ENCODE measurements around the gene ACSL3.
"Not testable (repeated sequence)": the region's sequence is repeated elsewhere in the genome, so short reads cannot be mapped to it uniquely, and the experiment has no call there.

ACSL3 gene

GRCh38 chr2:222968550-222969155 lies 107.8 kb downstream of the ACSL3 start:
- no peak for DNase-seq (ENCODE audit: low read depth in 2 of 2, low spot score in 1 of 2)

- DNase-seq (ENCODE audit: low read depth in 2 of 2, low spot score in 1 of 2), result no peak
Observed at GRCh38 chr2:222969491-222969890, 108.7 kb downstream of the ACSL3 start.

- DNase-seq (ENCODE audit: low read depth in 2 of 2, low spot score in 1 of 2), result no peak
Observed at GRCh38 chr2:222972420-222972819, 111.6 kb downstream of the ACSL3 start.

- no peak for DNase-seq (ENCODE audit: low read depth in 2 of 2, low spot score in 1 of 2)
Observed at GRCh38 chr2:222973237-222973636, 112.4 kb downstream of the ACSL3 start.

- DNase-seq (ENCODE audit: low read depth in 2 of 2, low spot score in 1 of 2), result no peak
Observed at GRCh38 chr2:222973733-222974132, 112.9 kb downstream of the ACSL3 start.

- no peak for DNase-seq (ENCODE audit: low read depth in 2 of 2, low spot score in 1 of 2)
Observed at GRCh38 chr2:222976521-222977061, 115.8 kb downstream of the ACSL3 start.

- DNase-seq (ENCODE audit: low read depth in 2 of 2, low spot score in 1 of 2), result no peak
Observed at GRCh38 chr2:222977121-222977520, 116.3 kb downstream of the ACSL3 start.

GRCh38 chr2:222978850-222979249 lies 118.0 kb downstream of the ACSL3 start:
- no peak for DNase-seq (ENCODE audit: low read depth in 2 of 2, low spot score in 1 of 2)

- DNase-seq (ENCODE audit: low read depth in 2 of 2, low spot score in 1 of 2), result no peak
Observed at GRCh38 chr2:222979484-222979883, 118.6 kb downstream of the ACSL3 start.

GRCh38 chr2:222982010-222982908 lies 121.4 kb downstream of the ACSL3 start:
- no peak for DNase-seq (ENCODE audit: low read depth in 2 of 2, low spot score in 1 of 2)

GRCh38 chr2:222982909-222983265 lies 122.1 kb downstream of the ACSL3 start:
- no peak for DNase-seq (ENCODE audit: low read depth in 2 of 2, low spot score in 1 of 2)

GRCh38 chr2:222984908-222985307 lies 124.1 kb downstream of the ACSL3 start:
- no peak for DNase-seq (ENCODE audit: low read depth in 2 of 2, low spot score in 1 of 2)

- DNase-seq (ENCODE audit: low read depth in 2 of 2, low spot score in 1 of 2), result no peak
Observed at GRCh38 chr2:222989431-222989830, 128.6 kb downstream of the ACSL3 start.

GRCh38 chr2:222990206-222990605 lies 129.4 kb downstream of the ACSL3 start:
- DNase-seq (ENCODE audit: low read depth in 2 of 2, low spot score in 1 of 2), result not testable (repeated sequence)

- no peak for DNase-seq (ENCODE audit: low read depth in 2 of 2, low spot score in 1 of 2)
Observed at GRCh38 chr2:222992137-222992536, 131.3 kb downstream of the ACSL3 start.

Measured in stimulated activated CD8-positive, alpha-beta memory T cell treated with anti-CD3 and anti-CD28 coated beads, Interleukin-4, amount 100 ng/mL, for 4 hours (primary cell).